ENCODE results near the gene GAPDHS.

The GAPDHS gene

GRCh38 chr19:35533201-35533821 is at the start of gene GAPDHS:
GAPDHS (plus strand) TSS chr19:35533456; CDS start chr19:35533528, 72 bp downstream.
- peaks cover 5 to 15% of the 10 kb centered on the region in 2 donors for H3K27me3 ChIP-seq (ENCODE audit: control insufficient read depth in 2 of 2, insufficient read depth in 2 of 2, low read length in 2 of 2)
- H3K4me1 ChIP-seq (ENCODE audit: control insufficient read depth in 2 of 2, insufficient read depth in 2 of 2, low read length in 2 of 2): no peaks in the 10 kb centered on the region
- H3K9me3 ChIP-seq (ENCODE audit: control insufficient read depth in 2 of 2, low read length in 2 of 2): no peaks in the 10 kb centered on the region
- no peak within 1 kb of the TSS for H3K4me3 ChIP-seq (ENCODE audit: low read length in 2 of 2)
- H3K36me3 ChIP-seq (ENCODE audit: control insufficient read depth in 2 of 2, insufficient read depth in 2 of 2, low read length in 2 of 2): no peaks in the 10 kb centered on the region
- no peak within 1 kb of the TSS for H3K27ac ChIP-seq (ENCODE audit: low read depth in 2 of 2, low read length in 2 of 2)
- H3K9ac ChIP-seq (ENCODE audit: low read depth in 1 of 2, low read length in 2 of 2): no peak within 1 kb of the TSS

- H3K9ac ChIP-seq (ENCODE audit: low read depth in 1 of 2, low read length in 2 of 2): no peak overlapping the region
- no peak overlapping the region for H3K27ac ChIP-seq (ENCODE audit: low read depth in 2 of 2, low read length in 2 of 2)
- H3K36me3 ChIP-seq (ENCODE audit: control insufficient read depth in 2 of 2, insufficient read depth in 2 of 2, low read length in 2 of 2): no peaks in the 10 kb centered on the region
- H3K9me3 ChIP-seq (ENCODE audit: control insufficient read depth in 2 of 2, low read length in 2 of 2): no peaks in the 10 kb centered on the region
- no peaks in the 10 kb centered on the region for H3K4me1 ChIP-seq (ENCODE audit: control insufficient read depth in 2 of 2, insufficient read depth in 2 of 2, low read length in 2 of 2)
- no peaks in the 10 kb centered on the region for H3K27me3 ChIP-seq (ENCODE audit: control insufficient read depth in 2 of 2, insufficient read depth in 2 of 2, low read length in 2 of 2)
- H3K4me3 ChIP-seq (ENCODE audit: low read length in 2 of 2): no peak overlapping the region
Measured at GRCh38 chr19:35484252-35485036, 48.8 kb upstream of the GAPDHS start.

GRCh38 chr19:35486268-35486708 is 47.0 kb upstream of the GAPDHS start:
- Histone ChIP-seq H3K4me1 (ENCODE audit: control insufficient read depth in 2 of 2, insufficient read depth in 2 of 2, low read length in 2 of 2) (no peaks in the 10 kb centered on the region), H3K27ac (ENCODE audit: low read depth in 2 of 2, low read length in 2 of 2) (no peak overlapping the region), H3K36me3 (ENCODE audit: control insufficient read depth in 2 of 2, insufficient read depth in 2 of 2, low read length in 2 of 2) (no peaks in the 10 kb centered on the region), H3K4me3 (ENCODE audit: low read length in 2 of 2) (no peak overlapping the region), H3K9ac (ENCODE audit: low read depth in 1 of 2, low read length in 2 of 2) (no peak overlapping the region), H3K27me3 (ENCODE audit: control insufficient read depth in 2 of 2, insufficient read depth in 2 of 2, low read length in 2 of 2) (no peaks in the 10 kb centered on the region), H3K9me3 (ENCODE audit: control insufficient read depth in 2 of 2, low read length in 2 of 2) (no peaks in the 10 kb centered on the region)

GRCh38 chr19:35487656-35488182 is 45.5 kb upstream of the GAPDHS start:
- Histone ChIP-seq H3K27ac (ENCODE audit: low read depth in 2 of 2, low read length in 2 of 2) (no peak overlapping the region), H3K27me3 (ENCODE audit: control insufficient read depth in 2 of 2, insufficient read depth in 2 of 2, low read length in 2 of 2) (no peaks in the 10 kb centered on the region), H3K4me1 (ENCODE audit: control insufficient read depth in 2 of 2, insufficient read depth in 2 of 2, low read length in 2 of 2) (no peaks in the 10 kb centered on the region), H3K9me3 (ENCODE audit: control insufficient read depth in 2 of 2, low read length in 2 of 2) (no peaks in the 10 kb centered on the region), H3K36me3 (ENCODE audit: control insufficient read depth in 2 of 2, insufficient read depth in 2 of 2, low read length in 2 of 2) (no peaks in the 10 kb centered on the region), H3K4me3 (ENCODE audit: low read length in 2 of 2) (no peak overlapping the region), H3K9ac (ENCODE audit: low read depth in 1 of 2, low read length in 2 of 2) (no peak overlapping the region)

- no peaks in the 10 kb centered on the region for H3K36me3 ChIP-seq (ENCODE audit: control insufficient read depth in 2 of 2, insufficient read depth in 2 of 2, low read length in 2 of 2)
- no peaks in the 10 kb centered on the region for H3K27me3 ChIP-seq (ENCODE audit: control insufficient read depth in 2 of 2, insufficient read depth in 2 of 2, low read length in 2 of 2)
- H3K9ac ChIP-seq (ENCODE audit: low read depth in 1 of 2, low read length in 2 of 2): no peak overlapping the region
- no peaks in the 10 kb centered on the region for H3K4me1 ChIP-seq (ENCODE audit: control insufficient read depth in 2 of 2, insufficient read depth in 2 of 2, low read length in 2 of 2)
- no peak overlapping the region for H3K4me3 ChIP-seq (ENCODE audit: low read length in 2 of 2)
- H3K27ac ChIP-seq (ENCODE audit: low read depth in 2 of 2, low read length in 2 of 2): no peak overlapping the region
- no peaks in the 10 kb centered on the region for H3K9me3 ChIP-seq (ENCODE audit: control insufficient read depth in 2 of 2, low read length in 2 of 2)
Measured at GRCh38 chr19:35488677-35489076, 44.6 kb upstream of the GAPDHS start.

GRCh38 chr19:35490364-35490763 is 42.9 kb upstream of the GAPDHS start, which contains the start of gene KRTDAP:
KRTDAP (minus strand) TSS chr19:35490464; CDS start chr19:35490442, 22 bp downstream.
- no peak within 1 kb of the TSS for H3K27ac ChIP-seq (ENCODE audit: low read depth in 2 of 2, low read length in 2 of 2)
- peaks cover 0 to 3% of the 10 kb centered on the region in 2 donors for H3K4me1 ChIP-seq (ENCODE audit: control insufficient read depth in 2 of 2, insufficient read depth in 2 of 2, low read length in 2 of 2)
- H3K27me3 ChIP-seq (ENCODE audit: control insufficient read depth in 2 of 2, insufficient read depth in 2 of 2, low read length in 2 of 2): no peaks in the 10 kb centered on the region
- no peak within 1 kb of the TSS for H3K9ac ChIP-seq (ENCODE audit: low read depth in 1 of 2, low read length in 2 of 2)
- H3K9me3 ChIP-seq (ENCODE audit: control insufficient read depth in 2 of 2, low read length in 2 of 2): no peaks in the 10 kb centered on the region
- H3K36me3 ChIP-seq (ENCODE audit: control insufficient read depth in 2 of 2, insufficient read depth in 2 of 2, low read length in 2 of 2): no peaks in the 10 kb centered on the region
- H3K4me3 ChIP-seq (ENCODE audit: low read length in 2 of 2): no peak within 1 kb of the TSS

GRCh38 chr19:35491836-35492360 is 41.4 kb upstream of the GAPDHS start:
- Histone ChIP-seq H3K27me3 (ENCODE audit: control insufficient read depth in 2 of 2, insufficient read depth in 2 of 2, low read length in 2 of 2) (no peaks in the 10 kb centered on the region), H3K9me3 (ENCODE audit: control insufficient read depth in 2 of 2, low read length in 2 of 2) (no peaks in the 10 kb centered on the region), H3K36me3 (ENCODE audit: control insufficient read depth in 2 of 2, insufficient read depth in 2 of 2, low read length in 2 of 2) (no peaks in the 10 kb centered on the region), H3K4me3 (ENCODE audit: low read length in 2 of 2) (no peak overlapping the region), H3K9ac (ENCODE audit: low read depth in 1 of 2, low read length in 2 of 2) (no peak overlapping the region), H3K4me1 (ENCODE audit: control insufficient read depth in 2 of 2, insufficient read depth in 2 of 2, low read length in 2 of 2) (peaks cover 0 to 3% of the 10 kb centered on the region in 2 donors), H3K27ac (ENCODE audit: low read depth in 2 of 2, low read length in 2 of 2) (no peak overlapping the region)

GRCh38 chr19:35493971-35494370 is 39.3 kb upstream of the GAPDHS start:
- H3K36me3 ChIP-seq (ENCODE audit: control insufficient read depth in 2 of 2, insufficient read depth in 2 of 2, low read length in 2 of 2): no peaks in the 10 kb centered on the region
- no peak overlapping the region for H3K9ac ChIP-seq (ENCODE audit: low read depth in 1 of 2, low read length in 2 of 2)
- no peaks in the 10 kb centered on the region for H3K9me3 ChIP-seq (ENCODE audit: control insufficient read depth in 2 of 2, low read length in 2 of 2)
- H3K27me3 ChIP-seq (ENCODE audit: control insufficient read depth in 2 of 2, insufficient read depth in 2 of 2, low read length in 2 of 2): no peaks in the 10 kb centered on the region
- peaks cover 0 to 3% of the 10 kb centered on the region in 2 donors for H3K4me1 ChIP-seq (ENCODE audit: control insufficient read depth in 2 of 2, insufficient read depth in 2 of 2, low read length in 2 of 2)
- H3K27ac ChIP-seq (ENCODE audit: low read depth in 2 of 2, low read length in 2 of 2): no peak overlapping the region
- H3K4me3 ChIP-seq (ENCODE audit: low read length in 2 of 2): no peak overlapping the region

- Histone ChIP-seq H3K27ac (ENCODE audit: low read depth in 2 of 2, low read length in 2 of 2) (no peak overlapping the region), H3K9ac (ENCODE audit: low read depth in 1 of 2, low read length in 2 of 2) (peak overlapping the region in 1 of 2 donors; percentile 17), H3K27me3 (ENCODE audit: control insufficient read depth in 2 of 2, insufficient read depth in 2 of 2, low read length in 2 of 2) (no peaks in the 10 kb centered on the region), H3K9me3 (ENCODE audit: control insufficient read depth in 2 of 2, low read length in 2 of 2) (no peaks in the 10 kb centered on the region), H3K4me1 (ENCODE audit: control insufficient read depth in 2 of 2, insufficient read depth in 2 of 2, low read length in 2 of 2) (peaks cover 0 to 3% of the 10 kb centered on the region in 2 donors), H3K36me3 (ENCODE audit: control insufficient read depth in 2 of 2, insufficient read depth in 2 of 2, low read length in 2 of 2) (no peaks in the 10 kb centered on the region), H3K4me3 (ENCODE audit: low read length in 2 of 2) (no peak overlapping the region)
Measured at GRCh38 chr19:35495107-35496064, 37.9 kb upstream of the GAPDHS start.
